ENCODE data around the gene ANXA2R.

Gene ANXA2R

GRCh38 chr5:43001748-43002147 lies 38.4 kb downstream of the ANXA2R start:
- no peak for DNase-seq (ENCODE audit: extremely low read depth in 1 of 2, low read depth in 1 of 2)

- DNase-seq (ENCODE audit: extremely low read depth in 1 of 2, low read depth in 1 of 2), result no peak
Measured at GRCh38 chr5:43000914-43001313, 39.2 kb downstream of the ANXA2R start.

- no peak for DNase-seq (ENCODE audit: extremely low read depth in 1 of 2, low read depth in 1 of 2)
Measured at GRCh38 chr5:43000111-43000840, 39.8 kb downstream of the ANXA2R start.

GRCh38 chr5:42995360-42995751 lies 44.8 kb downstream of the ANXA2R start:
- no peak for DNase-seq (ENCODE audit: extremely low read depth in 1 of 2, low read depth in 1 of 2)

GRCh38 chr5:42994555-42995359 lies 45.4 kb downstream of the ANXA2R start:
- DNase-seq (ENCODE audit: extremely low read depth in 1 of 2, low read depth in 1 of 2), result peak; percentile 74 to 77

GRCh38 chr5:42994246-42994554 lies 45.9 kb downstream of the ANXA2R start:
- no peak for DNase-seq (ENCODE audit: extremely low read depth in 1 of 2, low read depth in 1 of 2)

- DNase-seq (ENCODE audit: extremely low read depth in 1 of 2, low read depth in 1 of 2), result peak in 1 of 2 donors; percentile 30
Measured at GRCh38 chr5:42993516-42994245, 46.4 kb downstream of the ANXA2R start.

GRCh38 chr5:42992088-42992879 lies 47.8 kb downstream of the ANXA2R start:
- DNase-seq (ENCODE audit: extremely low read depth in 1 of 2, low read depth in 1 of 2), result peak; percentile 44 to 51

GRCh38 chr5:42991404-42992087 lies 48.6 kb downstream of the ANXA2R start:
- DNase-seq (ENCODE audit: extremely low read depth in 1 of 2, low read depth in 1 of 2), result no peak

GRCh38 chr5:42990892-42991291 lies 49.2 kb downstream of the ANXA2R start:
- no peak for DNase-seq (ENCODE audit: extremely low read depth in 1 of 2, low read depth in 1 of 2)

All from activated CD8-positive, alpha-beta memory T cell treated with anti-CD3 and anti-CD28 coated beads for 1 hour (primary cell).